ENCODE measurements around the gene DLAT.
"Not testable (repeated sequence)": the region's sequence is repeated elsewhere in the genome, so short reads cannot be mapped to it uniquely, and the experiment has no call there.

DLAT gene

DNA sequence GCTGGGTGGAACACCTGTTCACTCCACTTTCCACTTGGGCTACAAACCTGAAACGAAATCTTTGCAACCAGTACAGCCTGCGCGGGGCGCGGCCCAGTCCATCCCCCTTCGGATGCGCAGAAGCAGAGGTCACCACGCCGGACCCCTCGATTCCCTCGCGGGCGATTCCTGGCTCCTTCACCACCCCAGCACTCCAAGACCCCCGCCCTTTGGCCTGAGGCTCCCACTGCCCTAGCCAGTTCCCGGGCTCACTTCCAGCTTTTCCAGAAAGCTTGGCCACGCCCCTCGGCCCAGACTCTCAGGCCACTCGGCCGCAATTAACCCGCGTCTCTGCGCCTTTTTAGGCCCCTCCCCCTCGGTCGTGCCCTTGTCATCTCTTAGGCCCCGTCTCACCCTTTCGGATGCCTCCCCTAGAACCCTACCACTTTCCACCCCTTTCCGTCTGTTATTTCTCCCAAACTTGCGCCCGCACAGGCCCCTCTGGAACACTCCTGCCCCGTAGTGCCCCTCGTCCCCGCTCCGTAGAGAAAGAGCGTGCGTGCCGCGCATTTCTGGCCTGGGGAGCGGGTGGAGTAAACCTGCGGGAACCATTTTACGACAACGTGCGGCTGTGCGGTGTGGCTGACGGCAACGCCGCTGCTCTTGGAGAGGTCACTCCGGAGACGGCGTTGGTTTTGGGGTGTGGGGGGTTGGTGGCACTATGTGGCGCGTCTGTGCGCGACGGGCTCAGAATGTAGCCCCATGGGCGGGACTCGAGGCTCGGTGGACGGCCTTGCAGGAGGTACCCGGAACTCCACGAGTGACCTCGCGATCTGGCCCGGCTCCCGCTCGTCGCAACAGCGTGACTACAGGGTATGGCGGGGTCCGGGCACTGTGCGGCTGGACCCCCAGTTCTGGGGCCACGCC lies at the start of gene DLAT:
TSS of gene DLAT (plus strand) at position 636 of the 906 bp plus-strand sequence. CDS start at position 701, 65 bp downstream.
- DNase-seq (ENCODE audit: insufficient read length, low spot score) (peak; percentile 85), FAIRE-seq (no peak)

DNA sequence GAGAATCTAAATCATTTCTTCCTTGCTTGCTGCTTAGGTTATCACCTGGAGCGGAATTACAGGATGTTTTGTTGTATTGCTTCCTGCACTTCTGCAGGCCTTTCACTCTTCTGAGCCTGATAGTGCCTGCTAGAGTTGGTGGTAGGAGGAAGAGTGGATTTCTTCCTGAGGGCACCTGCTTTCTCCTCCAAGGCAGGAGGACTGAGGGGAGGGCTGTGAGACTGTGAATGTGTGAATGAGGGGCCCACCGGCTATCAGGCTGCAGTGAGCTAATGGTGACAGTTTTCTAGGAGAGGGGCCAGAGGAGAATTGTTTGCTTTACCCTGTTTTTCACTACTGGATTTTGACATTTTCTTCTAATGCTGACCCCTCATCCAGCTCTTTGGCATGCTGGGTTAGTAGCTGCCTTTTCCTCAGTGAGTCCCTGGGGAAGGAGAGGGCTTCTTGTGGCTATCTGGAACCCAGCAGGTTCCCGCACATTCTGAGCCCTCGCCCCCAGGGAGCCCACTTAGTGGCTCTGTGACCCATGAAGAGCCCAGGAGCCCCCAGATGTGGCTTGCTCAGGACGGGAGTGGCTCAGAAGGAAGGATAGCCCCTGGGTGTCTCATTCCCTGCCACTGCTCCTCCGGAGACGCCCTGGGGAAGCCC lies 49.0 kb upstream of the DLAT start:
- no peak for FAIRE-seq
- no peak for DNase-seq (ENCODE audit: insufficient read length, low spot score)

DNA sequence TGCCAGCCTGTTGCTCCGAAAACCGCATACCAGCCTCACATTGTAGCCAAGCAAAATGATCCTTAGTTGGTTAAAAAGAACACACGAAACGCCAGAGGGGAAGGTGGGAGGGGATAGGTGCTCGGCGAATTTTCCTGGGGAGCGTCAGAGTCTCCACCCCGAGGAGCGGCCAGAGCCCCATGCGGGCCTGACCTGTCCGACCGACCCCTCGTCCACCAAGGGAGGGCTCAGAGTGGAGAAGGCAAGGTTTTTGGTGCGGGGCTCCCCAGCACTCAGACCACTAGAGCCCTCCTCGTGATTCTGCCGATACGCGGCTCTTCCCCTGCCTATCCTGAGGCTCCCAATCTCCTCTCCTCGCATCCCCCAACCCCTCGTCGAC lies 48.5 kb upstream of the DLAT start:
- DNase-seq (ENCODE audit: insufficient read length, low spot score): no peak
- FAIRE-seq: no peak

GRCh38 chr11:111977146-111978027 lies 47.8 kb upstream of the DLAT start:
- DNase-seq (ENCODE audit: insufficient read length, low spot score): peak; percentile 28
- no peak for FAIRE-seq

DNA sequence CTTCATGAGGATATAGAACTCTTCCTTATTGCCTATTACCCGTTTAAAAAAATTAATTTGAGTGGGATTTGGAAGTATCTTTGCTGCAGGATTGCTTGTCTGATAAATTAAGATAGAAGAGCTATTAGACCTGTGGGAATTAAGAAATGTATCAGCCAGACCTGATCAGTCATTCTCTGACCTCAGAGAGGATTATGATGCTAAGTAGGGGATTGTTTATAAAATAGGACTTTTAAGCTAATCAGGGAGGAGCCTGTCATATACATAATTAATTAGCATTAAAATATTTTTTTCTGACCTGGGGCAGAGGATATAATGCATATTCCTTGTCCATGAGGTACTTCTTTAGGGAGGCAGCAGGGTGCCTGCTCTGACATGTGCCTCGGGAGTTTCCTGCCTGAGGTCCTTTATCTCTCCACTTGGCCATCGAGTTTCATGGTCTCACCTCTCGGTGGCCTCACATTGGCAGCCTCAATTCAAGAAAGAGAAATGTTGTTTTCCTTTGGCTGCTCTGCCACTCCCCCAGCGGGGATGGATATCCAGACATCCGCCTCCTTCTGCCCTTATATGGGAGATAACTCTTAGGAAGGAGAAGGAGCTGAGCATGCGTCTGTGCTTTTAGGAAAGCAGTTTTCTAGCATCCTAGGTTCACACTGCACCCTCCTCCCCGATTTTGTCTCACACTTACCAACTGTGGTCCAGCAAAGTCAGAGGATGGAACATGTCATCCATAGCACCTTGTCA lies 47.0 kb upstream of the DLAT start:
- FAIRE-seq: no peak

DNA sequence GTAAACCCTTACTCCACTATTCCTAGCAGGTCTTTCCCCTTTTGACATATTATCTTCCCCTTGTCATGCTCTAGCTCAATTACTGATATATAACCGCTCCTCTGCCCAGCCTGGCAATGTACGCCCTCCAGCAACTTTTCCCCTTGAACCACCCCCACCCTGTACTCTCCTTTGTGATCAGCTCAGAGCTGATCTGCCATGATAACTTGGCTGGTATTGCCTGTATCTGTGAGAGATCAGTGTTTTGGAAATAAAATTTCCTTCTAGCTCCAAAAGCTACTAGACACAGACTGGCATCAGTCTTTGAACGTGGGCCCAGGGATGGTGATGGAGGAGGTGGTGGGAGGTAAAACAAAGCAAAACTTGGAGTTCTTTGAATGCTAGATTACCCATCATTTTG lies 45.1 kb upstream of the DLAT start:
- FAIRE-seq: no peak

More for the DNA sequence above, 47.0 kb upstream of the DLAT start:
- DNase-seq (ENCODE audit: insufficient read length, low spot score): no peak

DNA sequence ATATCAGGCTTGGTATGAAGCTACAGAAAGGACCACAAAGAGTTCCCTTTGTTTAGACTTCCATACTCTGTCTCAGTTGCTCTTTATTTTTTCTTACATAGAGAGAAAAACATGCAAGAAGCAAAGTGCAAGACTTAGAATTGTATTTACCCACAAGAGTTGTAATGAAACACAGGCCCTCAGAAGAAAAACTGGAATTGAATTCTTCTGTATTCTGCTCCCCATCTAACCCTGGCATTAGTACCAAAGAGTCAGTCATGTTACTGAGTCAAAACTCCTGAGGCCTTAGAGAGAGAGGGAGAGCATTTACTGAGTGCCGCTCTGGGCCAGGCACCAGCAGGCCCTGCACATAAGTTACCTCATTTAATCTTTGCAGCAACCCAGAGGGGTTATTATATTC lies 43.9 kb upstream of the DLAT start:
- FAIRE-seq (no peak), DNase-seq (ENCODE audit: insufficient read length, low spot score) (no peak)

More for the DNA sequence above, 45.1 kb upstream of the DLAT start:
- DNase-seq (ENCODE audit: insufficient read length, low spot score): no peak

- FAIRE-seq: no peak
- peak; percentile 33 for DNase-seq (ENCODE audit: insufficient read length, low spot score)
These were observed 43.2 kb upstream of the DLAT start for GRCh38 chr11:111982019-111982464.

- no peak for DNase-seq (ENCODE audit: insufficient read length, low spot score)
- FAIRE-seq: no peak
These were observed 42.5 kb upstream of the DLAT start for GRCh38 chr11:111982541-111983186.

DNA sequence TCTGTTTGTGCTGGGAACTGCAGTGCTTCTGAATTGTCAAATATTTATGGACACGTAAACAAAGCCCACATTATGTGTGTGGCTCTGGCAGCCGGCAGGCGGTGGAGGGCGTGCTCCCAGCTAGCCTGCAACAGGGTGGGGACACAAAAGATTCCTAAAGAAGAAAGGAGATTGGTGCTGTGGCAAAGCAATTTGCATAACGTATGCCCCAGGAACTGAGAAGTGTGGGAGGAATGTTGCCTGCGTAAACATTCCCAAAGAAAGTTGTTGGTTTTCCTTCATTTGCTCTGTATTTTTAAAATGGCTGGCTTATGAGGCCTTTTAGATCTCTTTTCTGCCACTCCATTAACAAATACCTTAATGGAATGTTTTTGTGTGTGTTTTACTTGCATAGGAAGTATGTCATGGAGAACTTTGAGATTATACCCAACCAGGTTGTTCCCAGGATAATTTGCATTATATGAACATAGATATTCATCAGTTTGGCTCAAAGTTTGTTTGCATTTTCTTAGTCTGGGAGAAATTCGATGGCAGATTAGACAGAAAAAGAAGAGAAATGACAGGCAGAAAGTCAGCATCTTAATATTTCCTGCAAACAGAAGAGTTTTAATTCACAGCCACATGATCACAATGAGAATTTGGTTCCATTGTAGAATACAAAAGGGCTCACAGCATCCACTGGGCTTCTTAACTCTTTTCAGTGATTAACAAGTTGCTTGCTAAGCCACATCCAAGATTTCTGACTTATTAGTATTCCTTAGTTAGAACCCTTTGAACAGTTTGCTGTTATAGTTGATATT lies 41.8 kb upstream of the DLAT start:
- DNase-seq (ENCODE audit: insufficient read length, low spot score): no peak
- no peak for FAIRE-seq

GRCh38 chr11:111986589-111986988 lies 38.6 kb upstream of the DLAT start:
- FAIRE-seq (no peak), DNase-seq (ENCODE audit: insufficient read length, low spot score) (no peak)

GRCh38 chr11:111990381-111990780 lies 34.8 kb upstream of the DLAT start:
- FAIRE-seq (no peak), DNase-seq (ENCODE audit: insufficient read length, low spot score) (no peak)

GRCh38 chr11:111992206-111992855 lies 32.9 kb upstream of the DLAT start:
- no peak for FAIRE-seq
- DNase-seq (ENCODE audit: insufficient read length, low spot score): no peak

- FAIRE-seq (no peak), DNase-seq (ENCODE audit: insufficient read length, low spot score) (no peak)
These were observed 29.1 kb upstream of the DLAT start for GRCh38 chr11:111996129-111996528.

DNA sequence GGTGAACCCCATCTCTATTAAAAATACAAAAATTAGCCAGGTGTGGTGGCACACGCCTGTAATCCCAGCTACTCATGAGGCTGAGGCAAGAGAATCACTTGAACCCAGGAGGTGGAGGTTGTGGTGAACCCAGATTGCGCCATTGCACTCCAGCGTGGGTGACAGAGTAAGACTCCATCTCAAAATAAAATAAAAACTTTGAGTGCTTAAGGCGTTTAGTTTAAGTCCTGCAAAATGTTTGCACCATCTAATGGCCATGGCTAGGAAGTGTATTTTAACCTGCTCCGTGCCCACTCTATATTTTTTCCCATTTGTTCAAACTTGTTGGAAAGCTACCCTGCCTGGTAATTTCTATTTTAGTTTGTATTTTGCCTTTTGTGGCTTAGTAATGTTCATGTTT lies 28.5 kb upstream of the DLAT start:
- peak; percentile 49 for FAIRE-seq
- DNase-seq (ENCODE audit: insufficient read length, low spot score): not testable (repeated sequence)

- FAIRE-seq (no peak), DNase-seq (ENCODE audit: insufficient read length, low spot score) (no peak)
These were observed 26.1 kb upstream of the DLAT start for GRCh38 chr11:111999111-111999510.

DNA sequence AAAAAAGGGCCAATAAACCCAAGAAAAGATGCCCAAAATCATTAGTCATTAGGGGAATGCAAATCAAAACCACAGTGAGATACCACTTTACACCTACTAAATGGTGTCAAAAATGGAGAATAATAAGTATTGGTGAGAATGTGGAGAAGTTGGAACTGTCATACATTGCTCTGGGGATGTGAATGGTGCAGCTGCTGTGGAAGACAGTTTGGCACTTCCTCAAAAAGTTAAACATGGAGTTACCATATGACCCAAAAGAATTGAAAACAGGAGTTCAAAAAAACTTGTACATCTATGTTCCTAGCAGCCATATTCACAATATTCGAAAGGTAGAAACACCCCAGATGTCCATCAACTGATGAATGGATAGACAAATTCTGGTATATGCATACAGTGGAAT lies 24.5 kb upstream of the DLAT start:
- FAIRE-seq: no peak
- no peak for DNase-seq (ENCODE audit: insufficient read length, low spot score)

DNA sequence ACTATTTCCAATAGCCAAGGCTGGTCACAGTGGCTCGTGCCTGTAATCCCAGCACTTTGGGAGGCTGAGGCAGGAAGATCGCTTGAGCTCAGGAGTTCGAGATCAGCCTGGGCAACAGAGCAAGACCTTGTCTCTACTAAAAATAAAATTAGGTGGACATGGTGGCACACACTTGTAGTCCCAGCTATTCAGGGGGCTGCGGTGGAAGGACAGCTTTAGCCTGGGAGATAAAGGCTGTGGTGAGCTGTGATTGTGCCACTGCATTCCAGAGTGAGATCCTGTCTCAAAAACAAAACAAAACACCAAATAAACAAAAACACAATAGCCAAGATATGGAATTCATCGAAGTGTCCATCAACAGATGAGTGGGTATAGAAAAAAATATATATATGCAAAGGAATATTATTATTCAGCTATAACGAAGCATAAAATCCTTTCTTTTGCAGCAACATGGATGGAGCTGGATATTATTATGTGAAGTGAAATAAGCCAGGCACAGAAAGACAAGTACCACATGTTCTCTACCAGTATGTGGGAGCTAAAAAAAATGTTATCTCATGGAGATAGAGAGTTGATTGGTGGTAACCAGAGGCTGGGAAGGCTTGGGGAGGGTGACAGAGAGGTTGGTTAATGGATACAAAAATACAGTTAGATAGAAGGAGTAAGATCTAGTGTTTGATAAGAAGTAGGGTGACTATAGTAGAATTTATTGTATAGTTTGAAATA lies 22.6 kb upstream of the DLAT start:
- FAIRE-seq (no peak), DNase-seq (ENCODE audit: insufficient read length, low spot score) (no peak)
